ENCODE measurements around the gene KLHL36. TPM values are rescaled to one million over a fixed set of nuclear protein-coding genes. Genes with fewer than 3 reads are reported as not detected.

The KLHL36 gene
- total RNA-seq, 1 experiment from 2014 or later: 79.0 TPM

DNA sequence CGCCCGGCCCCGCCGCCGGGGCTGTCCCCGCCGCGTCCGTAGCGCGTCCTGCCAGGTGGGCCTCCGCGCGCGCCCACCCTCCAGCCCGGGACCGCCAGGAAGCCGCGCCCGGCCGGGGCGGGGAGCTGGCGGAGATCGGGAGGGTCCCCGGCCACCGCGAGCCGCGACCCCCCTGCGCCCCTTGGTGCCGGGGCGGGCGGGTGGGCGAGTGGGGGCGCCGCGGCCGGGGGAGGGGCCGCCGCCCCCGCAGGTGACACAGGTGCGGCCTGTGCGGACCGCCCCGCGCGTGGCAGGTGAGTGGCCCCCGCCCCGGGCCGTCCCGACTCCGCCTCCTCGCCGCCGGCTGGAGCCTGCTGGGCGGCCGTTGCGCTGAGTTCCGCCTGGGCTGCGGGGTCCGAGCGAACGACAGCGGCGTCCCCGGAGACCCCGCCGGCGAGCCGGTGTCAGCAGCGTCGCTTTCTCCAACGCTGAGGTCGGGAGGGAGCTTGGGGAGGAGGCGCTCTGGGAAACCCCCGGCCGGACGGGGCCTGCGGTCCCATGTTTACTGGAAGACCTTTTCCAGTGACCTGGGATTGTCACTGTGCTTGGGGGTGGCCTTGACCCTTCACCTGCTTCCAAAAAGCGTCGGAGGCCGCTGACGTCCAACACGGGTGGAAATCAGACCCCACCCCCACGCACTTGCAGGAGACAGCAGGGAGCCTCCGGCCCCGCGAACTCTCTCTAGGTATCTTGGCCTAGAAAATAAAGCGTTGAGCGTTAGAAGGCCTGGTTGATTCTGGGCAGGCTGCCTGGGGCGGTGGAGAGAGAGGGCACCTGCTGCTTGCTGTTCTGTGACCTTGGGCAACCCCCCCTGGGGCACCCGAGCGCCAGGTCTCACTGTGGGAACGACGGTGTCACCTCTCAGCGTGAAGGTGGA is 542 bp downstream of the KLHL36 start:
- TF ChIP-seq SP1 (IDR thresholded peaks at IDR 0.05; ENCODE audit: low read depth) (no peak), SIN3A (IDR thresholded peaks at IDR 0.05; ENCODE audit: low read depth) (no peak), ZFX (IDR thresholded peaks at IDR 0.05) (peak; percentile 81)
- H3K9me3 ChIP-seq (ENCODE audit: control insufficient read depth in 1 of 2, insufficient read depth in 1 of 2, low read depth in 1 of 2, low read length in 2 of 2): no peaks in the 10 kb centered on the region
- peak overlapping the region; percentile 90 for H3K4me2 ChIP-seq (ENCODE audit: low read length)
- ChIA-PET RAD21 (ENCODE audit: low non-redundant PET in 1 of 2, low total read pairs in 2 of 2, uncharacterized antibody in 2 of 2, unreplicated experiment in 2 of 2) (no interaction called here), POLR2A (no interaction called here), CTCF (interaction anchor here (1.5 to 1.7 kb wide), 2 partner anchors 23 to 26 kb away, joined by 5 to 6 read pairs; no protein-coding TSS in a partner anchor)
- no peaks in the 10 kb centered on the region for H3K27me3 ChIP-seq (ENCODE audit: insufficient read depth, low read length)
- H3K4me3 ChIP-seq (replicated peaks in 1 of 2; ENCODE audit: low read depth in 1 of 2, low read length in 2 of 2): peak overlapping the region; percentile 85 to 86
- H3K79me2 ChIP-seq (ENCODE audit: insufficient read depth, low read length): peaks cover 15% of the 10 kb centered on the region
- intact Hi-C loops (cut with micrococcal nuclease): no loop called here
- H3K4me1 ChIP-seq (ENCODE audit: control insufficient read depth in 1 of 2, insufficient read depth in 2 of 2, low read length in 2 of 2): peaks cover 6 to 15% of the 10 kb centered on the region in 2 experiments; a peak in 3 of 4 replicates
- DNase-seq (ENCODE audit: low read depth, low spot score): no peak
- no peaks in the 10 kb centered on the region for H4K20me1 ChIP-seq (ENCODE audit: insufficient read depth)
- H2AFZ ChIP-seq (ENCODE audit: low read depth, low read length, poor library complexity, severe bottlenecking): no peak overlapping the region
- H3K9me2 ChIP-seq (ENCODE audit: insufficient read depth): no peaks in the 10 kb centered on the region
- peaks cover 4 to 6% of the 10 kb centered on the region in 2 experiments; a peak in 2 of 4 replicates for H3K36me3 ChIP-seq (ENCODE audit: control insufficient read depth in 1 of 2, insufficient read depth in 2 of 2, low read length in 2 of 2)
- no TSS peak for BruUV-seq (replicated peaks)
- peak; percentile 89 for ATAC-seq
- peak overlapping the region; percentile 79 for H3K9ac ChIP-seq (ENCODE audit: low read length)
- peak overlapping the region; percentile 54; the same call in 1 of the 2 replicates for H3K27ac ChIP-seq (ENCODE audit: low read depth, low read length)

DNA sequence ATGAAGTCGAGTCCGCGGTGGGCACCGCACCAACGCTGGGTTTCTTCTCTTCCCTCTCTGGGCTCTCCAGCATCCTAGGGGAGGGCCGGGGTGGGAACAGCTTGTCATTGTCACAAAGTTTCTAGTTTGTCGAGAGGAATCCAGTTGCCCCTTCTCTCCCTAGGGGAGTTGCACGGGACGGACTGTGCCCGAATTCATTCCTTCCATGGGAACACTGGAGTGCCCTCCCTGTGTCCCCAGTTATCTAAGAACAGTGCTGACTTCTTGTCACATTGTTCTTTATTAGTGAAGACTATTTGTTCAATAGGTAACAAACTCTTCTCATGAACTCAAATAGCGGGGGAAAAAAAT is 1.2 kb downstream of the KLHL36 start:
- CTCF ChIA-PET: interaction anchor here (1.7 kb wide), 1 partner anchor 23 kb away, joined by 5 read pairs; no protein-coding TSS in a partner anchor
- Histone ChIP-seq H3K4me2 (ENCODE audit: low read length) (peak overlapping the region; percentile 90), H3K9me3 (ENCODE audit: control insufficient read depth in 1 of 2, insufficient read depth in 1 of 2, low read depth in 1 of 2, low read length in 2 of 2) (no peaks in the 10 kb centered on the region), H3K4me3 (replicated peaks in 1 of 2; ENCODE audit: low read depth in 1 of 2, low read length in 2 of 2) (peak overlapping the region; percentile 85 to 86), H3K9me2 (ENCODE audit: insufficient read depth) (no peaks in the 10 kb centered on the region), H4K20me1 (ENCODE audit: insufficient read depth) (no peaks in the 10 kb centered on the region), H3K79me2 (ENCODE audit: insufficient read depth, low read length) (peaks cover 15% of the 10 kb centered on the region), H3K4me1 (ENCODE audit: control insufficient read depth in 1 of 2, insufficient read depth in 2 of 2, low read length in 2 of 2) (peaks cover 6 to 15% of the 10 kb centered on the region in 2 experiments; a peak in 3 of 4 replicates), H3K36me3 (ENCODE audit: control insufficient read depth in 1 of 2, insufficient read depth in 2 of 2, low read length in 2 of 2) (peaks cover 4 to 6% of the 10 kb centered on the region in 2 experiments; a peak in 3 of 4 replicates), H3K27me3 (ENCODE audit: insufficient read depth, low read length) (no peaks in the 10 kb centered on the region), H2AFZ (ENCODE audit: low read depth, low read length, poor library complexity, severe bottlenecking) (no peak overlapping the region), H3K27ac (ENCODE audit: low read depth, low read length) (no peak overlapping the region; the same call in 1 of the 2 replicates), H3K9ac (ENCODE audit: low read length) (peak overlapping the region; percentile 79)
- intact Hi-C loops (cut with micrococcal nuclease): no loop called here
- no peak for TF ChIP-seq CBX3 (IDR thresholded peaks at IDR 0.05; ENCODE audit: low read depth)
- TF ChIP-seq POLR2AphosphoS5 (IDR thresholded peaks at IDR 0.05; ENCODE audit: low read depth, low read length): no peak
- TF ChIP-seq, protein P1, sequence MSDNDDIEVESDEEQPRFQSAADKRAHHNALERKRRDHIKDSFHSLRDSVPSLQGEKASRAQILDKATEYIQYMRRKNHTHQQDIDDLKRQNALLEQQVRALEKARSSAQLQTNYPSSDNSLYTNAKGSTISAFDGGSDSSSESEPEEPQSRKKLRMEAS (IDR thresholded peaks at IDR 0.05): no peak
- no peak for TF ChIP-seq SP1 (IDR thresholded peaks at IDR 0.05; ENCODE audit: low read depth)
- no peak for TF ChIP-seq EGR1 (IDR thresholded peaks at IDR 0.05; ENCODE audit: low read depth)
- no peak for TF ChIP-seq ZFX (IDR thresholded peaks at IDR 0.05)
- no peak for TF ChIP-seq SRF (IDR thresholded peaks at IDR 0.05; ENCODE audit: low read depth)
- no peak for TF ChIP-seq YY1 (IDR thresholded peaks at IDR 0.05; ENCODE audit: extremely low read depth, insufficient replicate concordance, low read depth, low read length)
- TF ChIP-seq, protein P2, sequence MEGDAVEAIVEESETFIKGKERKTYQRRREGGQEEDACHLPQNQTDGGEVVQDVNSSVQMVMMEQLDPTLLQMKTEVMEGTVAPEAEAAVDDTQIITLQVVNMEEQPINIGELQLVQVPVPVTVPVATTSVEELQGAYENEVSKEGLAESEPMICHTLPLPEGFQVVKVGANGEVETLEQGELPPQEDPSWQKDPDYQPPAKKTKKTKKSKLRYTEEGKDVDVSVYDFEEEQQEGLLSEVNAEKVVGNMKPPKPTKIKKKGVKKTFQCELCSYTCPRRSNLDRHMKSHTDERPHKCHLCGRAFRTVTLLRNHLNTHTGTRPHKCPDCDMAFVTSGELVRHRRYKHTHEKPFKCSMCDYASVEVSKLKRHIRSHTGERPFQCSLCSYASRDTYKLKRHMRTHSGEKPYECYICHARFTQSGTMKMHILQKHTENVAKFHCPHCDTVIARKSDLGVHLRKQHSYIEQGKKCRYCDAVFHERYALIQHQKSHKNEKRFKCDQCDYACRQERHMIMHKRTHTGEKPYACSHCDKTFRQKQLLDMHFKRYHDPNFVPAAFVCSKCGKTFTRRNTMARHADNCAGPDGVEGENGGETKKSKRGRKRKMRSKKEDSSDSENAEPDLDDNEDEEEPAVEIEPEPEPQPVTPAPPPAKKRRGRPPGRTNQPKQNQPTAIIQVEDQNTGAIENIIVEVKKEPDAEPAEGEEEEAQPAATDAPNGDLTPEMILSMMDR (IDR thresholded peaks at IDR 0.05 in 2 of 3, conservative IDR thresholded peaks at IDR 0.05 in 1 of 3; ENCODE audit: borderline replicate concordance in 1 of 3, insufficient read depth in 1 of 3, low read depth in 2 of 3, low read length in 2 of 3): no peak
- no peak for TF ChIP-seq FOSL1 (IDR thresholded peaks at IDR 0.05; ENCODE audit: low read depth)
- TF ChIP-seq SIN3A (IDR thresholded peaks at IDR 0.05; ENCODE audit: low read depth): no peak
- TF ChIP-seq EZH2 (IDR thresholded peaks at IDR 0.05): no peak
- no peak for TF ChIP-seq POLR2A (IDR thresholded peaks at IDR 0.05; ENCODE audit: borderline replicate concordance, extremely low read depth, insufficient read depth, insufficient read length)
- no TSS peak for BruUV-seq (replicated peaks)
- RAD21 ChIA-PET (ENCODE audit: low non-redundant PET in 1 of 2, low total read pairs in 2 of 2, uncharacterized antibody in 2 of 2, unreplicated experiment in 2 of 2): no interaction called here
- no peak for DNase-seq (ENCODE audit: low read depth, low spot score)
- ATAC-seq: no peak
- POLR2A ChIA-PET: no interaction called here
